Measurements from ENCODE around the gene NFATC1. TPM values are rescaled to one million over a fixed set of nuclear protein-coding genes. Genes with fewer than 3 reads are reported as not detected.

Gene NFATC1
- total RNA-seq, 4 donors from 2014 or later: 2.1 to 41.3 (median 7.6) TPM

GRCh38 chr18:79380816-79381806, 14.6 kb upstream of the NFATC1 start:
- Histone ChIP-seq H3K36me3 (peaks cover 0 to 11% (median 0%) of the 10 kb centered on the region in 3 donors), H3K9me3 (no peaks in the 10 kb centered on the region), H3K4me1 (peaks cover 0 to 6% (median 3%) of the 10 kb centered on the region in 4 donors), H3K27me3 (no peaks in the 10 kb centered on the region), H3K4me3 (no peak overlapping the region), H3K27ac (no peak overlapping the region)
- DNase-seq: peak; percentile 68 to 85 (median 77)
- peak; percentile 74 to 88 (median 78) for TF ChIP-seq CTCF (IDR thresholded peaks at IDR 0.05)
- no peak for TF ChIP-seq POLR2A (IDR thresholded peaks at IDR 0.05)

GRCh38 chr18:79381811-79382311, 13.9 kb upstream of the NFATC1 start:
- Histone ChIP-seq H3K9me3 (no peaks in the 10 kb centered on the region), H3K4me3 (no peak overlapping the region), H3K27ac (no peak overlapping the region), H3K27me3 (no peaks in the 10 kb centered on the region), H3K4me1 (peaks cover 0 to 6% (median 3%) of the 10 kb centered on the region in 4 donors), H3K36me3 (peaks cover 0 to 8% (median 0%) of the 10 kb centered on the region in 3 donors)
- TF ChIP-seq CTCF (IDR thresholded peaks at IDR 0.05) (no peak), POLR2A (IDR thresholded peaks at IDR 0.05) (no peak)
- DNase-seq: no peak

- Histone ChIP-seq H3K4me3 (no peak overlapping the region), H3K27ac (no peak overlapping the region), H3K9me3 (no peaks in the 10 kb centered on the region), H3K36me3 (no peaks in the 10 kb centered on the region), H3K27me3 (no peaks in the 10 kb centered on the region), H3K4me1 (peaks cover 0 to 6% (median 3%) of the 10 kb centered on the region in 4 donors)
- peak in 2 of 3 donors; percentile 14 to 49 for DNase-seq
- TF ChIP-seq POLR2A (IDR thresholded peaks at IDR 0.05): no peak
- no peak for TF ChIP-seq CTCF (IDR thresholded peaks at IDR 0.05)
Observed at GRCh38 chr18:79382681-79383387, 12.9 kb upstream of the NFATC1 start.

- Histone ChIP-seq H3K27me3 (no peaks in the 10 kb centered on the region), H3K36me3 (no peaks in the 10 kb centered on the region), H3K9me3 (no peaks in the 10 kb centered on the region), H3K27ac (no peak overlapping the region), H3K4me1 (peaks cover 0 to 6% (median 3%) of the 10 kb centered on the region in 4 donors), H3K4me3 (no peak overlapping the region)
- peak in 1 of 3 donors; percentile 48 for DNase-seq
- TF ChIP-seq POLR2A (IDR thresholded peaks at IDR 0.05) (no peak), CTCF (IDR thresholded peaks at IDR 0.05) (no peak)
Observed at GRCh38 chr18:79383388-79384056, 12.2 kb upstream of the NFATC1 start.
